ENCODE data around the gene XBP1. TPM values are rescaled to one million over a fixed set of nuclear protein-coding genes. Genes with fewer than 3 reads are reported as not detected.

XBP1 gene
- total RNA-seq, 2 experiments from 2014 or later: 35.8 to 118 TPM

DNA sequence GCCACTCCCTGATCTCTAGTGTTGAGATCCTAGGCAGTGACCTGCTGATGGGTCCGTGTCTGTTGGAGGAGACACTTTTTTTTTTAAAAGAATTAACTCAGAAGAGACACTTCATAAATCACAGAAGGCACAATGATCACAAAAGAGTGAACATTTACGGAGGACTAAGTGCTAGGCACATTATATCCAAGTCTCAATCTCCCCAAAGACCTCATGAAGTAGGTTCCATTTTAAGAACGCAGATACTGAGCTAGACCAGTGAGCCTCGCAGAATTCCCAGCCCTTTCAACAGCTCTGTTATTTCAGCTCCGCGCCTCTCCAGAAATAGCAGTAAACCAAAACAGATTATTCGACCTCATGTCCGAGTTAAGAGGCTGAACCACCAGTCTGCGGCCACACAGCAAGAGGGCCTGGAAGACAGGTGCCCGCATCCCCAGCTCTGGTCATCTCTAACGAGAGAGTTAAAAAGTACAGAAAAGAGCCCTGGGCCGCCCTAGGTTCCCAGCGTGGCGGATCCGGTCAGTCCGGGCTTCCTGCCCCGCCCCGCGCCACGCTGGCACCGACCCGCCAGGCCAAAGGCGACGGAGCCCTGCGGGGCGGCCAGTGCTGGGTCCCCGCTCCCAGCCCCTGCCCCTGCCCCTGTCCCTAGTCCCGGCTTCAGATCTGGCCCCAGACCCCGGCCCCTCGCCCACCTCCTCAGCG lies 612 bp downstream of the XBP1 start:
- peak; percentile 27 for DNase-seq (ENCODE audit: low spot score)

DNA sequence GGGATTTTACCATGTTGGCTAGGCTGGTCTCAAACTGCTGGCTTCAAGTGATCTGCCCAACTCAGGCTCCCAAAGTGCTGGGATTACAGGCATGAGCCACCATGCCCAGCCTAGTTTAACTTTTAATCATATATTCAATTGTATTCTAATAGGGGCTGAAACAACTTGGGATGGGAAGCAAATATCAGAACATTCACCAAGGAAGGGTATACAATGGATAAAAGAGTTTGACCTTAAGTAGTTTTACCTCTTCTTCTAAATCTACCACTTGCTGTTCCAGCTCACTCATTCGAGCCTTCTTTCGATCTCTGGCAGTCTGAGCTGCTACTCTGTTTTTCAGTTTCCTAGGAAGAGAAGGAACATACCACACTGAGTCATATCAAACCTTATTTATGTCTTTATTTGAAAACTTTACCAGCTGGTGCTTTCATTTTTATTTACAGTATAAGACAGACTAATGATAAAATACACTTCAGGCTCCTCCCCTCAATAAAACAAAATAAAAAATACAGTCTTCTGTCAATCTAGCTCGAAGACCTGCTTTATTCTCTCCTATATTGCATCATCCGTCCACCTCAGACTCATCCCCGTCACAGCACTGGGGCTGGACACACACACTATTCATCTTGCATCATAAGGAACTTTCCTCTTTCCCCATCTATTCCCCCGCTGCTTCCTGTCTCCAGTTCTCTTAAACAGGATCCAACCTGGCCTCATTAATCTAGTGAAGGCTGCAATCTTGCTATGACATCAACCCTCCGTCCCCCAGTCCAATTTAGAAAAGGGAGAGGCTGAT lies 1.4 kb downstream of the XBP1 start:
- H3K27ac ChIP-seq (ENCODE audit: low read depth, low read length, poor library complexity, severe bottlenecking): no peak overlapping the region
- peak overlapping the region; percentile 79; the same call in 1 of the 2 replicates for H2AFZ ChIP-seq (ENCODE audit: low read length)
- peaks cover 35% of the 10 kb centered on the region for H3K36me3 ChIP-seq (ENCODE audit: insufficient read depth, low read length)
- H4K20me1 ChIP-seq (ENCODE audit: insufficient read depth, low read length): peaks cover 18% of the 10 kb centered on the region
- H3K9me2 ChIP-seq (ENCODE audit: insufficient read depth, low read length): no peaks in the 10 kb centered on the region
- intact Hi-C loops (cut with micrococcal nuclease; ENCODE audit: unreplicated experiment): no loop called here
- TF ChIP-seq, protein P1, sequence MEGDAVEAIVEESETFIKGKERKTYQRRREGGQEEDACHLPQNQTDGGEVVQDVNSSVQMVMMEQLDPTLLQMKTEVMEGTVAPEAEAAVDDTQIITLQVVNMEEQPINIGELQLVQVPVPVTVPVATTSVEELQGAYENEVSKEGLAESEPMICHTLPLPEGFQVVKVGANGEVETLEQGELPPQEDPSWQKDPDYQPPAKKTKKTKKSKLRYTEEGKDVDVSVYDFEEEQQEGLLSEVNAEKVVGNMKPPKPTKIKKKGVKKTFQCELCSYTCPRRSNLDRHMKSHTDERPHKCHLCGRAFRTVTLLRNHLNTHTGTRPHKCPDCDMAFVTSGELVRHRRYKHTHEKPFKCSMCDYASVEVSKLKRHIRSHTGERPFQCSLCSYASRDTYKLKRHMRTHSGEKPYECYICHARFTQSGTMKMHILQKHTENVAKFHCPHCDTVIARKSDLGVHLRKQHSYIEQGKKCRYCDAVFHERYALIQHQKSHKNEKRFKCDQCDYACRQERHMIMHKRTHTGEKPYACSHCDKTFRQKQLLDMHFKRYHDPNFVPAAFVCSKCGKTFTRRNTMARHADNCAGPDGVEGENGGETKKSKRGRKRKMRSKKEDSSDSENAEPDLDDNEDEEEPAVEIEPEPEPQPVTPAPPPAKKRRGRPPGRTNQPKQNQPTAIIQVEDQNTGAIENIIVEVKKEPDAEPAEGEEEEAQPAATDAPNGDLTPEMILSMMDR (conservative IDR thresholded peaks at IDR 0.05; ENCODE audit: low read length): no peak
- TF ChIP-seq EZH2phosphoT487 (IDR thresholded peaks at IDR 0.05; ENCODE audit: borderline replicate concordance, low read depth, low read length): no peak
- peak overlapping the region; percentile 72 for H3K4me3 ChIP-seq (ENCODE audit: low read depth, low read length, poor library complexity, severe bottlenecking)
- peak overlapping the region; percentile 87 for H3K4me2 ChIP-seq (ENCODE audit: low read length)
- DNase-seq (ENCODE audit: low spot score): peak; percentile 27
- peaks cover 9% of the 10 kb centered on the region; the same call in 1 of the 2 replicates for H3K79me2 ChIP-seq (ENCODE audit: insufficient read depth, low read depth, low read length)
- H3K4me1 ChIP-seq (ENCODE audit: insufficient read depth, low read length, poor library complexity, severe bottlenecking): peaks cover 39% of the 10 kb centered on the region
- BruUV-seq (replicated peaks): no TSS peak
- no peaks in the 10 kb centered on the region for H3K9me3 ChIP-seq (ENCODE audit: low read length)
- ChIA-PET CTCF (ENCODE audit: unreplicated experiment) (no interaction called here), POLR2A (interaction anchor here (1.0 to 8.1 kb wide), 6 partner anchors 8 to 29 kb away, joined by 4 to 85 read pairs (median 4); no protein-coding TSS in a partner anchor)

More for the DNA sequence above, 612 bp downstream of the XBP1 start:
- POLR2A ChIA-PET: interaction anchor here (0.6 to 8.1 kb wide), 6 partner anchors 9 to 588 kb away, joined by 3 to 85 read pairs (median 4); partner anchors contain the start of gene AP1B1
- H3K36me3 ChIP-seq (ENCODE audit: insufficient read depth, low read length): peaks cover 28% of the 10 kb centered on the region
- intact Hi-C loops (cut with micrococcal nuclease; ENCODE audit: unreplicated experiment): no loop called here
- no peak overlapping the region for H3K27ac ChIP-seq (ENCODE audit: low read depth, low read length, poor library complexity, severe bottlenecking)
- peaks cover 13% of the 10 kb centered on the region for H4K20me1 ChIP-seq (ENCODE audit: insufficient read depth, low read length)
- no peak for TF ChIP-seq EZH2phosphoT487 (IDR thresholded peaks at IDR 0.05; ENCODE audit: borderline replicate concordance, low read depth, low read length)
- TF ChIP-seq, protein P1 (conservative IDR thresholded peaks at IDR 0.05; ENCODE audit: low read length): no peak
- peaks cover 9% of the 10 kb centered on the region; the same call in 1 of the 2 replicates for H3K79me2 ChIP-seq (ENCODE audit: insufficient read depth, low read depth, low read length)
- CTCF ChIA-PET (ENCODE audit: unreplicated experiment): no interaction called here
- no peaks in the 10 kb centered on the region for H3K9me2 ChIP-seq (ENCODE audit: insufficient read depth, low read length)
- no peaks in the 10 kb centered on the region for H3K9me3 ChIP-seq (ENCODE audit: low read length)
- TSS peak; percentile 32 for BruUV-seq (replicated peaks)
- peak overlapping the region; percentile 79; the same call in 1 of the 2 replicates for H2AFZ ChIP-seq (ENCODE audit: low read length)
- peaks cover 39% of the 10 kb centered on the region for H3K4me1 ChIP-seq (ENCODE audit: insufficient read depth, low read length, poor library complexity, severe bottlenecking)
- peak overlapping the region; percentile 72 for H3K4me3 ChIP-seq (ENCODE audit: low read depth, low read length, poor library complexity, severe bottlenecking)
- peak overlapping the region; percentile 87 for H3K4me2 ChIP-seq (ENCODE audit: low read length)
